ENCODE results near the gene MAP1LC3A. TPM values are rescaled to one million over a fixed set of nuclear protein-coding genes. Genes with fewer than 3 reads are reported as not detected.

MAP1LC3A gene
- total RNA-seq, 2 experiments from 2014 or later, result not detected

- BruUV-seq (replicated peaks), result no TSS peak
- H3K4me2 ChIP-seq (ENCODE audit: low read length), result no peak overlapping the region
- no peak overlapping the region for H3K27ac ChIP-seq (ENCODE audit: low read depth, low read length, poor library complexity, severe bottlenecking)
- no peak overlapping the region for H3K4me3 ChIP-seq (ENCODE audit: low read depth, low read length, poor library complexity, severe bottlenecking)
- intact Hi-C loops (cut with micrococcal nuclease; ENCODE audit: unreplicated experiment), result no loop called here
- H3K4me1 ChIP-seq (ENCODE audit: insufficient read depth, low read length, poor library complexity, severe bottlenecking), result no peaks in the 10 kb centered on the region
- DNase-seq (ENCODE audit: low spot score), result no peak
- no peaks in the 10 kb centered on the region for H3K9me2 ChIP-seq (ENCODE audit: insufficient read depth, low read length)
- CTCF ChIA-PET (ENCODE audit: unreplicated experiment), result no interaction called here
- no peak for TF ChIP-seq CTCF (conservative IDR thresholded peaks at IDR 0.05; ENCODE audit: low read length)
- TF ChIP-seq EZH2phosphoT487 (IDR thresholded peaks at IDR 0.05; ENCODE audit: borderline replicate concordance, low read depth, low read length), result no peak
- peaks cover 17% of the 10 kb centered on the region; the same call in 1 of the 2 replicates for H3K36me3 ChIP-seq (ENCODE audit: insufficient read depth, low read length)
- no peak overlapping the region for H2AFZ ChIP-seq (ENCODE audit: low read length)
- no peaks in the 10 kb centered on the region for H4K20me1 ChIP-seq (ENCODE audit: insufficient read depth, low read length)
- no peaks in the 10 kb centered on the region for H3K9me3 ChIP-seq (ENCODE audit: low read length)
- POLR2A ChIA-PET, result interaction anchor here (0.5 kb wide), 1 partner anchor 339 kb away, joined by 5 read pairs; no protein-coding TSS in a partner anchor
- no peaks in the 10 kb centered on the region for H3K79me2 ChIP-seq (ENCODE audit: insufficient read depth, low read depth, low read length)
These were observed 15.0 kb upstream of the MAP1LC3A start for GRCh38 chr20:34543463-34544056.

- Histone ChIP-seq H3K4me1 (ENCODE audit: insufficient read depth, low read length, poor library complexity, severe bottlenecking) (no peaks in the 10 kb centered on the region), H3K4me3 (ENCODE audit: low read depth, low read length, poor library complexity, severe bottlenecking) (no peak overlapping the region), H3K4me2 (ENCODE audit: low read length) (no peak overlapping the region), H2AFZ (ENCODE audit: low read length) (no peak overlapping the region), H3K27ac (ENCODE audit: low read depth, low read length, poor library complexity, severe bottlenecking) (no peak overlapping the region), H3K79me2 (ENCODE audit: insufficient read depth, low read depth, low read length) (no peaks in the 10 kb centered on the region), H3K9me3 (ENCODE audit: low read length) (no peaks in the 10 kb centered on the region), H4K20me1 (ENCODE audit: insufficient read depth, low read length) (no peaks in the 10 kb centered on the region), H3K9me2 (ENCODE audit: insufficient read depth, low read length) (no peaks in the 10 kb centered on the region), H3K36me3 (ENCODE audit: insufficient read depth, low read length) (peaks cover 10% of the 10 kb centered on the region; the same call in 1 of the 2 replicates)
- BruUV-seq (replicated peaks), result no TSS peak
- CTCF ChIA-PET (ENCODE audit: unreplicated experiment), result interaction anchor here (0.5 to 0.6 kb wide), 2 partner anchors 119 to 650 kb away, joined by 4 read pairs; no protein-coding TSS in a partner anchor
- no peak for TF ChIP-seq CTCF (conservative IDR thresholded peaks at IDR 0.05; ENCODE audit: low read length)
- TF ChIP-seq EZH2phosphoT487 (IDR thresholded peaks at IDR 0.05; ENCODE audit: borderline replicate concordance, low read depth, low read length), result no peak
- intact Hi-C loops (cut with micrococcal nuclease; ENCODE audit: unreplicated experiment), result no loop called here
- POLR2A ChIA-PET, result interaction anchor here (0.5 to 0.8 kb wide), 2 partner anchors 139 to 340 kb away, joined by 3 to 5 read pairs; no protein-coding TSS in a partner anchor
- DNase-seq (ENCODE audit: low spot score), result no peak
These were observed 14.3 kb upstream of the MAP1LC3A start for GRCh38 chr20:34544109-34544796.

DNA sequence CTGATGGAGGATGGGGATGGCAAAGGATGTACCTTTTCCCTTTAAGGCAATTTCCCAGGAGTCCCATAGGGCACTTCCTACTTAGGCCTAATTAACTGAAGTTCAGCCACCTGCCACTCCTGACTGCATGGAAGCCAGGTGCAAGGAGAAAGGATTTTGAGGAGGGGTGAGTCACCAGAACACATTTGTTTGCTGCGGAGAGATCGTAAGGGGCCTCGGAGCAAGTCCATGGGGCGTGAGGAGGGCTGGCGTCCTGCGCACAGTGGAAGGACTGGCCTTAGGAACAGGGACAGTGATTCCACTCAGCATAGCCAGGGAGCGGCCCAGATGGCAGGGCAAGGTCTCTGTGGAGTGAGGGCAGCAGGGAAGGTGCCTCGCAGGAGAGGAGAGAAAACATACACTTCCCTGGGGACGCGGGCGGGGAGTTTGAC is 11.8 kb upstream of the MAP1LC3A start:
- BruUV-seq (replicated peaks), result no TSS peak
- Histone ChIP-seq H3K27ac (ENCODE audit: low read depth, low read length, poor library complexity, severe bottlenecking) (no peak overlapping the region), H3K79me2 (ENCODE audit: insufficient read depth, low read depth, low read length) (no peaks in the 10 kb centered on the region), H4K20me1 (ENCODE audit: insufficient read depth, low read length) (no peaks in the 10 kb centered on the region), H3K9me2 (ENCODE audit: insufficient read depth, low read length) (no peaks in the 10 kb centered on the region), H3K9me3 (ENCODE audit: low read length) (no peaks in the 10 kb centered on the region), H3K4me3 (ENCODE audit: low read depth, low read length, poor library complexity, severe bottlenecking) (no peak overlapping the region), H3K4me2 (ENCODE audit: low read length) (no peak overlapping the region), H3K36me3 (ENCODE audit: insufficient read depth, low read length) (no peaks in the 10 kb centered on the region; the same call in 1 of the 2 replicates), H3K4me1 (ENCODE audit: insufficient read depth, low read length, poor library complexity, severe bottlenecking) (no peaks in the 10 kb centered on the region), H2AFZ (ENCODE audit: low read length) (no peak overlapping the region)
- no peak for TF ChIP-seq CTCF (conservative IDR thresholded peaks at IDR 0.05; ENCODE audit: low read length)
- TF ChIP-seq EZH2phosphoT487 (IDR thresholded peaks at IDR 0.05; ENCODE audit: borderline replicate concordance, low read depth, low read length), result no peak
- CTCF ChIA-PET (ENCODE audit: unreplicated experiment), result no interaction called here
- no peak for DNase-seq (ENCODE audit: low spot score)
- intact Hi-C loops (cut with micrococcal nuclease; ENCODE audit: unreplicated experiment), result no loop called here
- POLR2A ChIA-PET, result no interaction called here
